Activated T-cell treated with anti-CD3 and anti-CD28 coated beads for 4 hours (primary cell): ENCODE measurements around the gene PHACTR1.
"Not testable (repeated sequence)": the region's sequence is repeated elsewhere in the genome, so short reads cannot be mapped to it uniquely, and the experiment has no call there.

Experiments used
- DNase-seq: peaks from one replicate; pipeline ENCODE4 v3.0.0-alpha.2; 2020

The PHACTR1 gene

GRCh38 chr6:12749531-12750379 lies 33.2 kb downstream of the PHACTR1 start:
- no peak for DNase-seq

- no peak for DNase-seq
Measured at GRCh38 chr6:12750416-12750815, 33.8 kb downstream of the PHACTR1 start.

- DNase-seq = no peak
Measured at GRCh38 chr6:12751694-12752325, 35.2 kb downstream of the PHACTR1 start.

GRCh38 chr6:12753036-12753435 lies 36.5 kb downstream of the PHACTR1 start:
- no peak for DNase-seq

GRCh38 chr6:12760226-12760625 lies 43.7 kb downstream of the PHACTR1 start:
- DNase-seq = no peak

GRCh38 chr6:12760911-12761310 lies 44.3 kb downstream of the PHACTR1 start:
- no peak for DNase-seq

GRCh38 chr6:12761376-12762115 lies 45.0 kb downstream of the PHACTR1 start:
- no peak for DNase-seq

- DNase-seq = not testable (repeated sequence)
Measured at GRCh38 chr6:12762731-12763434, 46.3 kb downstream of the PHACTR1 start.

GRCh38 chr6:12766365-12766764 lies 49.8 kb downstream of the PHACTR1 start:
- no peak for DNase-seq

- DNase-seq = no peak
Measured at GRCh38 chr6:12767016-12767415, 50.4 kb downstream of the PHACTR1 start.

GRCh38 chr6:12769556-12770256 lies 53.1 kb downstream of the PHACTR1 start:
- DNase-seq = no peak

GRCh38 chr6:12772416-12772815 lies 55.8 kb downstream of the PHACTR1 start:
- DNase-seq = no peak

GRCh38 chr6:12776291-12776690 lies 59.7 kb downstream of the PHACTR1 start:
- no peak for DNase-seq

- DNase-seq = no peak
Measured at GRCh38 chr6:12779772-12780171, 63.2 kb downstream of the PHACTR1 start.

GRCh38 chr6:12782136-12782535 lies 65.6 kb downstream of the PHACTR1 start:
- no peak for DNase-seq

- DNase-seq = no peak
Measured at GRCh38 chr6:12785301-12785700, 68.7 kb downstream of the PHACTR1 start.

GRCh38 chr6:12785921-12786320 lies 69.4 kb downstream of the PHACTR1 start:
- no peak for DNase-seq

- no peak for DNase-seq
Measured at GRCh38 chr6:12791371-12791770, 74.8 kb downstream of the PHACTR1 start.

GRCh38 chr6:12798326-12798725 lies 81.8 kb downstream of the PHACTR1 start:
- no peak for DNase-seq

- DNase-seq = no peak
Measured at GRCh38 chr6:12800120-12800519, 83.6 kb downstream of the PHACTR1 start.

- no peak for DNase-seq
Measured at GRCh38 chr6:12801141-12801540, 84.6 kb downstream of the PHACTR1 start.

- no peak for DNase-seq
Measured at GRCh38 chr6:12802440-12802839, 85.9 kb downstream of the PHACTR1 start.
